IMR-90 (cell line): ENCODE data around the gene KLF7. TPM values are rescaled to one million over a fixed set of nuclear protein-coding genes. Genes with fewer than 3 reads are reported as not detected.

Source experiments
- ATAC-seq: fragments of 200-7000 bp; cut with Tn5 transposase; 2 replicates; pipeline ENCODE4 v1.9.1; 2020; ENCODE audit warnings: low read depth, mild to moderate bottlenecking, moderate library complexity
- BruUV-seq: library from RNA; stranded (reverse); fragments of 400-500 nt; replicated peaks from 2 replicates; lab custom pipeline; 2021; lab: Mats Ljungman, UMichigan
- CTCF ChIA-PET: fragments of 300-600 bp; formaldehyde crosslinking; extraction: SDS; loops from one replicate; lab custom pipeline; 2021; ENCODE audit warnings: antibody characterized with exemption; lab: Yijun Ruan, JAX
- POLR2A ChIA-PET: fragments of 300-600 bp; sonication (Branson Sonifier 250); formaldehyde crosslinking; loops from one replicate; lab custom pipeline; 2022; ENCODE audit warnings: antibody characterized with exemption; ENCODE audit not compliant: unreplicated experiment; lab: Charles Lee
- DNase-seq: peaks from one replicate; pipeline ENCODE4 v3.0.0; 2013
- H2AFZ ChIP-seq: replicated peaks from 2 replicates; pipeline ENCODE3; 2013; ENCODE audit warnings: low read length, mild to moderate bottlenecking; ENCODE audit not compliant: poor library complexity
- H2AK5ac ChIP-seq: 2 replicates; pipeline ENCODE4 v1.6.1; 2013; ENCODE audit warnings: low read depth, low read length, inconsistent platforms
- H2AK9ac ChIP-seq: replicated peaks from 2 replicates; pipeline ENCODE3; 2013; ENCODE audit warnings: mild to moderate bottlenecking, low read depth, low read length, moderate library complexity; ENCODE audit not compliant: poor library complexity
- H2BK120ac ChIP-seq: 2 replicates; pipeline ENCODE4 v1.6.1; 2013; ENCODE audit warnings: low read depth, low read length, inconsistent platforms
- H2BK15ac ChIP-seq: 3 replicates; pipeline ENCODE4 v1.6.1; 2013; ENCODE audit warnings: low read depth, low read length, inconsistent platforms
- H2BK20ac ChIP-seq: 2 replicates; pipeline ENCODE4 v1.6.1; 2013; ENCODE audit warnings: low read depth, mild to moderate bottlenecking, inconsistent platforms, low read length, moderate library complexity
- H2BK5ac ChIP-seq: 2 replicates; pipeline ENCODE4 v1.6.1; 2013; ENCODE audit warnings: mild to moderate bottlenecking, low read depth, low read length, inconsistent platforms; ENCODE audit not compliant: poor library complexity, severe bottlenecking
- H3K14ac ChIP-seq: replicated peaks from 2 replicates; pipeline ENCODE4 v1.6.1; 2013; ENCODE audit warnings: low read depth, low read length, inconsistent platforms
- H3K18ac ChIP-seq: 2 replicates; pipeline ENCODE4 v1.6.1; 2013; ENCODE audit warnings: low read depth, low read length, control low read depth
- H3K23ac ChIP-seq: 2 replicates; pipeline ENCODE4 v1.6.1; 2013; ENCODE audit warnings: low read depth, low read length, inconsistent platforms
- H3K27ac ChIP-seq: 2 replicates; pipeline ENCODE4 v1.5.1; 2013; ENCODE audit warnings: mild to moderate bottlenecking, control low read depth, low read length; ENCODE audit not compliant: insufficient read depth
- H3K27me3 ChIP-seq: 2 replicates; pipeline ENCODE4 v1.6.1; 2013; ENCODE audit warnings: low read length; ENCODE audit not compliant: control insufficient read depth, insufficient read depth
- H3K36me3 ChIP-seq: 2 replicates; pipeline ENCODE4 v1.6.1; 2013; ENCODE audit warnings: low read length, mixed read lengths; ENCODE audit not compliant: control insufficient read depth, insufficient read depth
- H3K4ac ChIP-seq: 2 replicates; pipeline ENCODE4 v1.6.1; 2013; ENCODE audit warnings: low read depth, low read length, inconsistent platforms
- H3K4me1 ChIP-seq: 2 replicates; pipeline ENCODE4 v1.6.1; 2013; ENCODE audit warnings: low read length, mixed read lengths; ENCODE audit not compliant: control insufficient read depth, insufficient read depth
- H3K4me2 ChIP-seq: 2 replicates; pipeline ENCODE4 v1.6.1; 2013; ENCODE audit warnings: low read depth, mild to moderate bottlenecking, control low read depth, low read length, moderate library complexity
- H3K4me3 ChIP-seq: 2 replicates; pipeline ENCODE4 v1.5.1; 2013; ENCODE audit warnings: low read depth, mild to moderate bottlenecking, control low read depth, low read length, moderate library complexity; ENCODE audit not compliant: insufficient read depth
- H3K56ac ChIP-seq: 2 replicates; pipeline ENCODE4 v1.6.1; 2013; ENCODE audit warnings: low read length, inconsistent platforms; ENCODE audit not compliant: insufficient read depth; ENCODE audit errors: extremely low read depth
- H3K79me1 ChIP-seq, 2 experiments: 2 replicates each; pipeline ENCODE4 v1.6.1; 2013; ENCODE audit warnings: low read length in 2 of 2, inconsistent platforms in 1 of 2, low read depth in 1 of 2
- H3K9ac ChIP-seq: 2 replicates; pipeline ENCODE4 v1.6.1; 2013; ENCODE audit warnings: low read depth, low read length, control low read depth
- H3K9me1 ChIP-seq: 2 replicates; pipeline ENCODE4 v1.6.1; 2013; ENCODE audit warnings: low read length, inconsistent platforms; ENCODE audit not compliant: insufficient read depth
- H3K9me3 ChIP-seq: 2 replicates; pipeline ENCODE4 v1.6.1; 2013; ENCODE audit warnings: low read length; ENCODE audit not compliant: control insufficient read depth, insufficient read depth
- H4K20me1 ChIP-seq: 2 replicates; pipeline ENCODE4 v1.6.1; 2013; ENCODE audit warnings: low read length, inconsistent platforms; ENCODE audit not compliant: insufficient read depth
- H4K5ac ChIP-seq: 2 replicates; pipeline ENCODE4 v1.6.1; 2013; ENCODE audit warnings: mild to moderate bottlenecking, low read depth, low read length, control low read depth
- H4K8ac ChIP-seq, 2 experiments: 2 replicates each; pipeline ENCODE4 v1.6.1; 2013; ENCODE audit warnings: low read depth in 2 of 2, low read length in 2 of 2, control low read depth in 1 of 2, inconsistent platforms in 1 of 2
- H4K91ac ChIP-seq: 2 replicates; pipeline ENCODE4 v1.6.1; 2013; ENCODE audit warnings: low read depth, low read length, inconsistent platforms; ENCODE audit not compliant: insufficient read depth
- CTCF ChIP-seq: conservative IDR thresholded peaks from 2 replicates; pipeline ENCODE4 v1.5.1; 2012; ENCODE audit warnings: mild to moderate bottlenecking, low read depth, low read length, improper control_type of control experiment
- FOS ChIP-seq: fragments of 150-350 bp; IDR thresholded peaks from 2 replicates; pipeline ENCODE4 v1.6.1; 2016; ENCODE audit warnings: low read depth, low read length
- POLR2A ChIP-seq: IDR thresholded peaks from 2 replicates; pipeline ENCODE4 v1.6.1; 2012; ENCODE audit warnings: mild to moderate bottlenecking, low read depth, low read length
- RCOR1 ChIP-seq: IDR thresholded peaks from 2 replicates; pipeline ENCODE4 v1.6.1; 2012; ENCODE audit warnings: mild to moderate bottlenecking, low read length, improper control_type of control experiment; ENCODE audit not compliant: insufficient replicate concordance
- WGBS, 2 experiments: methylation state at CpG; one replicate each; pipeline versions ENCODE4 v1.1.5 to v1.1.7; 2013; ENCODE audit warnings: missing lambda C conversion rate in 2 of 2; ENCODE audit not compliant: insufficient read length in 1 of 2; ENCODE audit errors: extremely low coverage in 2 of 2; 5-methylcytosine and 5-hydroxymethylcytosine counted together
- dilution Hi-C: fragments of 300-500 bp; cut with HindIII; formaldehyde crosslinking; loops from one replicate; pipeline ENCODE4 v1.14.3; 2018; ENCODE audit warnings: low sequenced_read_pairs; ENCODE audit not compliant: unreplicated experiment
- in situ Hi-C: fragments of 300-500 bp; cut with MboI; formaldehyde crosslinking; loops from 3 replicates; pipeline ENCODE4 v1.14.3; 2019; ENCODE audit warnings: low sequenced_read_pairs, inconsistent platforms, mixed read lengths
- intact Hi-C: fragments of 100-400 bp; cut with micrococcal nuclease; formaldehyde crosslinking; loops from 2 replicates; pipeline ENCODE4 v1.10.0; 2022
- polyA plus RNA-seq, 3 experiments: library from polyadenylated mRNA; depleted of rRNA; stranded (reverse); fragments of >200 nt; gene quantifications; 2 replicates each; pipeline ENCODE4 v1.2.3, GENCODE V29; 2012; ENCODE audit warnings: low replicate concordance in 1 of 3
- total RNA-seq: library from RNA; depleted of rRNA; stranded (reverse); fragments of >200 nt; gene quantifications from 2 replicates; pipeline ENCODE4 v1.2.3, GENCODE V29; 2012

Gene KLF7
- total and polyA plus RNA-seq, 2 of the 4 experiments (the other 2 are of a cell fraction), result 23.1 to 28.5 TPM

GRCh38 chr2:207083361-207084110, 82.2 kb downstream of the KLF7 start:
- no peak overlapping the region for H3K9ac ChIP-seq
- peaks cover 61 to 84% of the 10 kb centered on the region in 2 experiments for H3K79me1 ChIP-seq
- H2BK20ac ChIP-seq, result no peak overlapping the region
- H2BK120ac ChIP-seq, result no peak overlapping the region
- intact Hi-C loops (no loop called here), in situ Hi-C loops (no loop called here), dilution Hi-C loops (no loop called here)
- peaks cover 57% of the 10 kb centered on the region for H3K36me3 ChIP-seq
- no peak overlapping the region for H3K23ac ChIP-seq
- H3K27ac ChIP-seq, result peak overlapping the region; percentile 20; the same call in 1 of the 2 replicates
- no peak overlapping the region for H2AFZ ChIP-seq
- no peak overlapping the region for H3K4me3 ChIP-seq
- no peaks in the 10 kb centered on the region for H3K4me1 ChIP-seq
- ChIA-PET POLR2A (no interaction called here), CTCF (no interaction called here)
- BruUV-seq, result no TSS peak
- no peak overlapping the region for H4K8ac ChIP-seq
- peaks cover 45% of the 10 kb centered on the region for H4K20me1 ChIP-seq
- H4K5ac ChIP-seq, result no peak overlapping the region
- peaks cover 17% of the 10 kb centered on the region for H3K9me1 ChIP-seq
- H3K4me2 ChIP-seq, result no peak overlapping the region
- no peaks in the 10 kb centered on the region for H3K9me3 ChIP-seq
- DNase-seq, result no peak
- no peak overlapping the region for H2BK15ac ChIP-seq
- no peak overlapping the region for H4K91ac ChIP-seq
- H3K27me3 ChIP-seq, result no peaks in the 10 kb centered on the region
- H2AK9ac ChIP-seq, result no peak overlapping the region
- no peak overlapping the region for H2BK5ac ChIP-seq
- TF ChIP-seq FOS, result no peak
- TF ChIP-seq RCOR1, result no peak
- TF ChIP-seq POLR2A, result no peak
- no peak for TF ChIP-seq CTCF
- H3K18ac ChIP-seq, result no peak overlapping the region
- WGBS, 2 experiments, result 100% methylated on average over 1 of the region's 2 CpGs; no CpG with 5 or more reads in 1 of the 2 experiments
- no peak for ATAC-seq
- H2AK5ac ChIP-seq, result no peak overlapping the region
- H3K14ac ChIP-seq, result no peak overlapping the region
- H3K56ac ChIP-seq, result no peak overlapping the region
- H3K4ac ChIP-seq, result no peak overlapping the region
